K562 (cell line): Measurements from ENCODE around the gene OSCP1. TPM values are rescaled to one million over a fixed set of nuclear protein-coding genes. Genes with fewer than 3 reads are reported as not detected.

ENCODE experiments used
- EZH2 ChIP-seq: IDR thresholded peaks from 2 replicates; pipeline ENCODE4 v1.6.1; 2012; ENCODE audit warnings: low read depth, mild to moderate bottlenecking, inconsistent platforms, low read length, borderline replicate concordance
- HDAC1 ChIP-seq, 2 experiments: fragments of 450-650 bp; IDR thresholded peaks; 2 replicates each; pipeline ENCODE4 v1.6.1; 2016 to 2017; ENCODE audit warnings: inconsistent platforms in 1 of 2, mild to moderate bottlenecking in 1 of 2, moderate library complexity in 1 of 2
- HDAC2 ChIP-seq: fragments of 450-650 bp; IDR thresholded peaks from 2 replicates; pipeline ENCODE4 v1.6.1; 2016; ENCODE audit warnings: mild to moderate bottlenecking
- L3MBTL2 ChIP-seq: fragments of 450-650 bp; IDR thresholded peaks from 2 replicates; pipeline ENCODE4 v1.6.1; 2016; ENCODE audit warnings: mild to moderate bottlenecking, moderate library complexity
- NCOA1 ChIP-seq: fragments of 450-650 bp; IDR thresholded peaks from 2 replicates; pipeline ENCODE4 v1.6.1; 2016; ENCODE audit warnings: low read depth
- SMAD2 ChIP-seq: fragments of 150-350 bp; IDR thresholded peaks from 2 replicates; pipeline ENCODE4 v1.6.1; 2014; ENCODE audit warnings: low read depth, mild to moderate bottlenecking, low read length
- SMC3 ChIP-seq: conservative IDR thresholded peaks from 2 replicates; pipeline ENCODE4 v1.6.1; 2011; ENCODE audit warnings: low read depth, low read length, improper control_type of control experiment; ENCODE audit not compliant: insufficient read depth
- SPI1 ChIP-seq: IDR thresholded peaks from 2 replicates; pipeline ENCODE4 v1.6.1; 2011; ENCODE audit warnings: low read depth, low read length, control low read depth, borderline replicate concordance
- ZBTB34 ChIP-seq: fragments of 250-450 bp; sonication (Bioruptor Pico); IDR thresholded peaks from 2 replicates; pipeline ENCODE4 v1.8.0; 2021; ENCODE audit warnings: mild to moderate bottlenecking, moderate library complexity
- ZBTB40 ChIP-seq, 2 experiments: fragments of 450-650 bp in 1 of 2; sonication (generic) in 1 of 2; formaldehyde crosslinking in 1 of 2; IDR thresholded peaks; 2 replicates each; pipeline versions ENCODE4 v1.7.1 to v1.9.0; 2016 to 2022; ENCODE audit warnings: inconsistent platforms in 1 of 2, mild to moderate bottlenecking in 1 of 2, missing genetic modification reagents in 1 of 2
- ZNF639 ChIP-seq, 2 experiments: fragments of 200-800 bp in 1 of 2; sonication (Bioruptor generic) in 1 of 2; sonication (generic) in 1 of 2; formaldehyde crosslinking in 1 of 2; IDR thresholded peaks in 1 of 2; conservative IDR thresholded peaks in 1 of 2; 2 replicates each; pipeline versions ENCODE4 v1.5.0 to v1.6.1; 2016 to 2020; ENCODE audit warnings: missing compliant biosample characterization in 1 of 2, missing genetic modification characterization in 1 of 2, missing genetic modification reagents in 1 of 2
- polyA plus RNA-seq, 8 experiments: library from polyadenylated mRNA; depleted of rRNA in 4 of 8; stranded (reverse) in 5 of 8; unstranded in 3 of 8; fragments of >200 nt; fragmentation: Nextera tagmentation in 2 of 8; fragmentation: Illumina TruSeq in 1 of 8; extraction: Ambion mirVana in 2 of 8; extraction: Trizol in 1 of 8; gene quantifications; 2 replicates each; pipeline versions ENCODE4 v1.2.1 to v1.2.3, GENCODE V29; 2011 to 2014; ENCODE audit warnings: inconsistent platforms in 1 of 8, missing spikeins in 1 of 8
- total RNA-seq, 7 experiments: library from RNA; depleted of rRNA in 6 of 7; stranded (reverse); fragments of >200 nt in 6 of 7; fragmentation: Illumina TruSeq in 2 of 7; extraction: Trizol in 2 of 7; gene quantifications; 2 replicates each; pipeline versions ENCODE4 v1.2.1 to v1.2.3, GENCODE V29; 2011 to 2021; ENCODE audit warnings: low replicate concordance in 1 of 7

OSCP1 gene
- total and polyA plus RNA-seq, 9 of the 15 experiments (the other 6 are each of a cell fraction or from before 2014, with no cell fraction given): 0.15 to 0.40 (median 0.33) TPM; not detected in 5

GRCh38 chr1:36400825-36401601, 49.2 kb downstream of the OSCP1 start (continued):
- TF ChIP-seq NCOA1 (peak; percentile 91), SMC3 (no peak), ZNF639 (CRISPR knock-in tag; conservative IDR thresholded peaks at IDR 0.05 in 1 of 2, IDR thresholded peaks at IDR 0.05 in 1 of 2) (0 out of 4 replicates have a peak, but pooled peaks of 1 of the 2 experiments have one; percentile 47), L3MBTL2 (peak; percentile 52; the same call in 1 of the 2 replicates), SPI1 (peak; percentile 90), HDAC2 (peak; percentile 72; the same call in 1 of the 2 replicates), ZBTB34 (CRISPR knock-in tag) (no peak), SMAD2 (no peak), EZH2 (no peak), ZBTB40 (IDR thresholded peaks at IDR 0.05) (peak; percentile 94), ZBTB40 (CRISPR knock-in tag; IDR thresholded peaks at IDR 0.05) (no peak), HDAC1 (IDR thresholded peaks at IDR 0.05) (peak in 1 of 2 experiments; percentile 27; a peak in 1 of 4 replicates)
